Astrocyte (in vitro differentiated cells and primary cell): Measurements from ENCODE around the gene RRAS. TPM values are rescaled to one million over a fixed set of nuclear protein-coding genes. Genes with fewer than 3 reads are reported as not detected.

Experiments used
- DNase-seq: peaks from one replicate; pipeline ENCODE4 v3.0.0-alpha.2; 2010; ENCODE audit warnings: low read depth
- FAIRE-seq: peaks from 2 replicates; lab custom pipeline; 2011; peaks lifted over from hg19 to GRCh38; lab: Jason Lieb, UNC
- H2AFZ ChIP-seq: 2 replicates; pipeline ENCODE4 v1.6.0; 2012; ENCODE audit warnings: low read depth, low read length, inconsistent platforms
- H3K27ac ChIP-seq: 2 replicates; pipeline ENCODE4 v1.5.1; 2011; ENCODE audit warnings: low read depth, low read length, inconsistent platforms
- H3K27me3 ChIP-seq: 2 replicates; pipeline ENCODE4 v1.6.0; 2011; ENCODE audit warnings: low read length, inconsistent platforms; ENCODE audit not compliant: insufficient read depth
- H3K36me3 ChIP-seq: 2 replicates; pipeline ENCODE4 v1.5.1; 2011; ENCODE audit warnings: low read length, inconsistent platforms; ENCODE audit not compliant: insufficient read depth
- H3K4me1 ChIP-seq: 2 replicates; pipeline ENCODE4 v1.5.1; 2011; ENCODE audit warnings: low read length, inconsistent platforms; ENCODE audit not compliant: insufficient read depth
- H3K4me2 ChIP-seq: 2 replicates; pipeline ENCODE4 v1.6.0; 2012; ENCODE audit warnings: low read length, inconsistent platforms
- H3K4me3 ChIP-seq: 2 replicates; pipeline ENCODE4 v1.5.1; 2011; ENCODE audit warnings: low read depth, mild to moderate bottlenecking, low read length, inconsistent platforms; ENCODE audit not compliant: insufficient read depth
- H3K79me2 ChIP-seq: 2 replicates; pipeline ENCODE4 v1.6.0; 2012; ENCODE audit warnings: mild to moderate bottlenecking, low read length, inconsistent platforms; ENCODE audit not compliant: insufficient read depth
- H3K9ac ChIP-seq: 2 replicates; pipeline ENCODE4 v1.6.0; 2012; ENCODE audit warnings: mild to moderate bottlenecking, low read length, inconsistent platforms
- H3K9me3 ChIP-seq: 2 replicates; pipeline ENCODE4 v1.5.1; 2012; ENCODE audit warnings: low read depth, mild to moderate bottlenecking, low read length, inconsistent platforms; ENCODE audit not compliant: insufficient read depth
- H4K20me1 ChIP-seq: 2 replicates; pipeline ENCODE4 v1.6.0; 2012; ENCODE audit warnings: low read length, inconsistent platforms; ENCODE audit not compliant: insufficient read depth
- H3K27ac Mint-ChIP-seq: one replicate; pipeline ENCODE4 v1.8.0; 2021; ENCODE audit warnings: mild to moderate bottlenecking, mixed read lengths; ENCODE audit not compliant: unreplicated experiment
- H3K27me3 Mint-ChIP-seq: one replicate; pipeline ENCODE4 v1.8.0; 2021; ENCODE audit warnings: low read depth, mixed read lengths; ENCODE audit not compliant: unreplicated experiment
- H3K36me3 Mint-ChIP-seq: one replicate; pipeline ENCODE4 v1.8.0; 2021; ENCODE audit warnings: low read depth, mixed read lengths; ENCODE audit not compliant: unreplicated experiment
- H3K4me1 Mint-ChIP-seq: one replicate; pipeline ENCODE4 v1.8.0; 2021; ENCODE audit warnings: low read depth, mixed read lengths; ENCODE audit not compliant: unreplicated experiment
- H3K4me3 Mint-ChIP-seq: one replicate; pipeline ENCODE4 v1.8.0; 2021; ENCODE audit warnings: mild to moderate bottlenecking, moderate library complexity, mixed read lengths; ENCODE audit not compliant: unreplicated experiment
- H3K9me3 Mint-ChIP-seq: one replicate; pipeline ENCODE4 v1.8.0; 2021; ENCODE audit warnings: mild to moderate bottlenecking, mixed read lengths; ENCODE audit not compliant: unreplicated experiment
- EZH2 ChIP-seq: IDR thresholded peaks from 2 replicates; pipeline ENCODE4 v1.6.1; 2012; ENCODE audit warnings: mild to moderate bottlenecking, low read length, inconsistent platforms; ENCODE audit not compliant: insufficient read depth
- total RNA-seq: library from RNA; stranded (reverse); gene quantifications from 2 replicates; pipeline ENCODE4 v1.2.1, GENCODE V29; 2021
- TF ChIP-seq, protein P1 (sequence below): IDR thresholded peaks from 2 replicates; pipeline ENCODE4 v1.5.1; 2011; ENCODE audit warnings: low read depth, mild to moderate bottlenecking, inconsistent platforms, low read length, moderate library complexity; ENCODE audit not compliant: insufficient read depth

Gene RRAS
- total RNA-seq, 1 donor from 2014 or later, result 94.7 TPM

DNA sequence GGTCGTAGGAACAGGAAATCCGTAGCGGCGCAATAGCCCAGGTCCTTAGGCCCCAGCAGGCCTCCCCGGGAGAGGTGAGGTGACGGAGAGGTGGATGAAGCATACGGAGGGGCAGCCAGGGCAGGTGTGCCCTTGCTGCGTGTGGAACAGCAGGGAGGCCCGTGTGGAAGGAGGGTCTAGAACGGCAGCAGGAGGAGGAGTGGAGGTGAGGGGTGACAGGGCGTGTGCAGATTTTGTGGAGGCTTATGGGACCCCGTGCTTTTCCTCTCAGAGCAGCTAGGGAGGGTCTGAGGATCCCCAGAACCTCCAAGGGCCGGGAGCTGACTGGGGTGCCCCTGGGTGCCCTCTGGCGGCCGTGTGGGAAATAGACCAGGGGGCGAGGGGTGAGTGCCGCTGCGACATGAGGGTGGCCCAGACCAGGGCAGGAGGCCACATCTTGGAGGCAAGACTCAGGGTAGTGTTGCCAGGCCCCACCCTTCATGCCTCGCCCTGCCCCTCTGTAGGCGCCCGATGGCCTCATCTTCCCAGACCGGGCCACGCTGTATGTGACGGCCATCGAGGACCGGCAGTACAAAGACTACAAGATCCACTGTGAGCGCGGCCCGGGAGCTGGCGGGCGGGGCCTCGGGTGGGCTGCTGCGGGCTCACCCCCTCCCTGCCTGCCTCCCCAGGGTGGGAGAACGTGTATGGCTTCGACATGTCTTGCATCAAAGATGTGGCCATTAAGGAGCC, 44.5 kb upstream of the RRAS start:
- no peaks in the 10 kb centered on the region for H3K27me3 Mint-ChIP-seq
- H3K4me1 ChIP-seq, result peaks cover 16% of the 10 kb centered on the region
- H3K9me3 Mint-ChIP-seq, result no peaks in the 10 kb centered on the region
- no peak for TF ChIP-seq EZH2
- H3K27ac ChIP-seq, result no peak overlapping the region
- peaks cover 37% of the 10 kb centered on the region for H3K79me2 ChIP-seq
- H3K9ac ChIP-seq, result no peak overlapping the region
- no peaks in the 10 kb centered on the region for H3K27me3 ChIP-seq
- no peak overlapping the region for H3K27ac Mint-ChIP-seq
- no peaks in the 10 kb centered on the region for H3K9me3 ChIP-seq
- H4K20me1 ChIP-seq, result peaks cover 74% of the 10 kb centered on the region
- no peak overlapping the region for H3K4me3 Mint-ChIP-seq
- DNase-seq (no peak), FAIRE-seq (no peak)
- H3K36me3 Mint-ChIP-seq, result peaks cover 17% of the 10 kb centered on the region
- peaks cover 9% of the 10 kb centered on the region for H3K4me1 Mint-ChIP-seq
- peaks cover 16% of the 10 kb centered on the region for H3K36me3 ChIP-seq
- no peak overlapping the region for H3K4me2 ChIP-seq
- H3K4me3 ChIP-seq, result no peak overlapping the region
- no peak overlapping the region for H2AFZ ChIP-seq

DNA sequence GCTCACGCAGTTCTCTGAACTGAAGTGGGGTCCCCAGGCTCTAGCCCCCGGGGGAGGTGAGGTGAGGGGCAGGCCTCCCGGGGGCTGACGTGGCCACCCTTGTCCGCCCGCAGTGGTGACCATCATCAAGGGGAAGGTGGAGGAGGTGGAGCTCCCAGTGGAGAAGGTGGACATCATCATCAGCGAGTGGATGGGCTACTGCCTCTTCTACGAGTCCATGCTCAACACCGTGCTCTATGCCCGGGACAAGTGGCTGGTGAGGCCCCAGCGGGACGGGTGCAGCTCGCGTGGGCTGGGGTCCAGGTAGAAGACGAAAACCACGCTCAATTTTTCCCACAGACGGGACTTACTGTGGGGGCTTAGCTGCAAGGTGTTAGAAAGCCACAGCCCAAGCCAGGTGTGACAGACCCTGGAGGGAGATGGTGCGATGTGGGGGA, 43.9 kb upstream of the RRAS start:
- Histone ChIP-seq H3K27ac (no peak overlapping the region), H3K36me3 (peaks cover 16% of the 10 kb centered on the region), H3K4me3 (no peak overlapping the region), H3K27me3 (no peaks in the 10 kb centered on the region), H3K9ac (no peak overlapping the region), H3K4me2 (no peak overlapping the region), H4K20me1 (peaks cover 73% of the 10 kb centered on the region), H3K4me1 (peaks cover 20% of the 10 kb centered on the region), H3K9me3 (no peaks in the 10 kb centered on the region), H2AFZ (no peak overlapping the region), H3K79me2 (peaks cover 42% of the 10 kb centered on the region)
- FAIRE-seq (no peak), DNase-seq (no peak)
- Mint-ChIP-seq H3K36me3 (peaks cover 17% of the 10 kb centered on the region), H3K4me1 (peaks cover 9% of the 10 kb centered on the region), H3K4me3 (no peak overlapping the region), H3K27me3 (no peaks in the 10 kb centered on the region), H3K27ac (no peak overlapping the region), H3K9me3 (no peaks in the 10 kb centered on the region)
- TF ChIP-seq, protein P1, sequence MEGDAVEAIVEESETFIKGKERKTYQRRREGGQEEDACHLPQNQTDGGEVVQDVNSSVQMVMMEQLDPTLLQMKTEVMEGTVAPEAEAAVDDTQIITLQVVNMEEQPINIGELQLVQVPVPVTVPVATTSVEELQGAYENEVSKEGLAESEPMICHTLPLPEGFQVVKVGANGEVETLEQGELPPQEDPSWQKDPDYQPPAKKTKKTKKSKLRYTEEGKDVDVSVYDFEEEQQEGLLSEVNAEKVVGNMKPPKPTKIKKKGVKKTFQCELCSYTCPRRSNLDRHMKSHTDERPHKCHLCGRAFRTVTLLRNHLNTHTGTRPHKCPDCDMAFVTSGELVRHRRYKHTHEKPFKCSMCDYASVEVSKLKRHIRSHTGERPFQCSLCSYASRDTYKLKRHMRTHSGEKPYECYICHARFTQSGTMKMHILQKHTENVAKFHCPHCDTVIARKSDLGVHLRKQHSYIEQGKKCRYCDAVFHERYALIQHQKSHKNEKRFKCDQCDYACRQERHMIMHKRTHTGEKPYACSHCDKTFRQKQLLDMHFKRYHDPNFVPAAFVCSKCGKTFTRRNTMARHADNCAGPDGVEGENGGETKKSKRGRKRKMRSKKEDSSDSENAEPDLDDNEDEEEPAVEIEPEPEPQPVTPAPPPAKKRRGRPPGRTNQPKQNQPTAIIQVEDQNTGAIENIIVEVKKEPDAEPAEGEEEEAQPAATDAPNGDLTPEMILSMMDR, result no peak
- no peak for TF ChIP-seq EZH2

DNA sequence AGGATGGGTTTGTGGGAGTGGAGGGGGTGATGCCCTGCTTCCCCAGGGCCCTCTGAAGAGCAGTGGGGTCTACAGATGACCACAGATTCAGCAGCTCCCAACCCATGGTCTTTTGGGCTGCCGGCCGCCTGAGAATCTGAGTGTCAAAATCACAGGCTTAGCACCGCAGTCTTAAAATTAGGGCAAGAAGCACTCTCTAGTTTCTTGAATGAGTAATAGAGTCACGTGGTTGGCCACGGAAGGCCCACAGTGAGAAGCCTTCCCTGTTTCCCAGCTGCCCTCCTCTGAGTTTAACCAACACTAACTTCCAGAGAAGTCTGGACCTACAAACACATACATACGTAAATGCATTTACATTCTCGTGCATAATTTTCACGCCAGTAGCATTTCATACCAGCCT, 42.3 kb upstream of the RRAS start:
- H3K36me3 ChIP-seq, result peaks cover 13% of the 10 kb centered on the region
- no peak for FAIRE-seq
- peaks cover 18% of the 10 kb centered on the region for H3K4me1 ChIP-seq
- Mint-ChIP-seq H3K36me3 (peaks cover 13% of the 10 kb centered on the region), H3K4me1 (peaks cover 6% of the 10 kb centered on the region), H3K27ac (peak overlapping the region; percentile 47), H3K27me3 (no peaks in the 10 kb centered on the region), H3K4me3 (no peak overlapping the region), H3K9me3 (no peaks in the 10 kb centered on the region)
- H2AFZ ChIP-seq, result no peak overlapping the region
- no peaks in the 10 kb centered on the region for H3K27me3 ChIP-seq
- H3K9me3 ChIP-seq, result no peaks in the 10 kb centered on the region
- peaks cover 57% of the 10 kb centered on the region for H3K79me2 ChIP-seq
- peaks cover 78% of the 10 kb centered on the region for H4K20me1 ChIP-seq
- H3K4me2 ChIP-seq, result no peak overlapping the region
- H3K9ac ChIP-seq, result no peak overlapping the region
- DNase-seq, result no peak
- H3K4me3 ChIP-seq, result no peak overlapping the region
- H3K27ac ChIP-seq, result no peak overlapping the region
- TF ChIP-seq, protein P1, result no peak
- TF ChIP-seq EZH2, result no peak
